Posterior vena cava (tissue), 2 donors: Measurements from ENCODE around the gene LARP1. TPM values are rescaled to one million over a fixed set of nuclear protein-coding genes. Genes with fewer than 3 reads are reported as not detected.

Experiments used
- DNase-seq: peaks from one replicate; pipeline ENCODE4 v3.0.0-alpha.2; 2020; ENCODE audit warnings: low spot score
- intact Hi-C, 2 donors: fragments of 100-400 bp; cut with DNase I; formaldehyde crosslinking; loops; one replicate each; pipeline versions ENCODE4 v1.14.1 to v1.14.2; 2022 to 2023
- long read RNA-seq, 2 donors: library from polyadenylated mRNA; unstranded; transcript quantifications; one replicate each; pipeline ENCODE4 v2.0.0, GENCODE V29; 2020 to 2021
- total RNA-seq, 2 donors: library from RNA; stranded (reverse); fragmentation: NEBNext Ultra II Directional; extraction: Animal tissue kit (Norgen Biotek cat#: 25700); gene quantifications; one replicate each; pipeline ENCODE4 v1.2.1, GENCODE V29; 2021
- donor health status: DM: yes; HTN: yes; CAD: no.
- donor health status: DM: yes; HTN: yes; CAD: no.

LARP1 gene
- 100 to 1,000 TPM; 111 to 128 TPM for total RNA-seq
- long read RNA-seq, donor 1, partial matches to known transcripts = 11 of 52 reads
- long read RNA-seq, donor 1, other reads (novel, unspliced or antisense) = 40 of 52 reads
- long read RNA-seq, donor 2, partial matches to known transcripts = 10 of 83 reads
- long read RNA-seq, donor 2, other reads (novel, unspliced or antisense) = 71 of 83 reads

DNA sequence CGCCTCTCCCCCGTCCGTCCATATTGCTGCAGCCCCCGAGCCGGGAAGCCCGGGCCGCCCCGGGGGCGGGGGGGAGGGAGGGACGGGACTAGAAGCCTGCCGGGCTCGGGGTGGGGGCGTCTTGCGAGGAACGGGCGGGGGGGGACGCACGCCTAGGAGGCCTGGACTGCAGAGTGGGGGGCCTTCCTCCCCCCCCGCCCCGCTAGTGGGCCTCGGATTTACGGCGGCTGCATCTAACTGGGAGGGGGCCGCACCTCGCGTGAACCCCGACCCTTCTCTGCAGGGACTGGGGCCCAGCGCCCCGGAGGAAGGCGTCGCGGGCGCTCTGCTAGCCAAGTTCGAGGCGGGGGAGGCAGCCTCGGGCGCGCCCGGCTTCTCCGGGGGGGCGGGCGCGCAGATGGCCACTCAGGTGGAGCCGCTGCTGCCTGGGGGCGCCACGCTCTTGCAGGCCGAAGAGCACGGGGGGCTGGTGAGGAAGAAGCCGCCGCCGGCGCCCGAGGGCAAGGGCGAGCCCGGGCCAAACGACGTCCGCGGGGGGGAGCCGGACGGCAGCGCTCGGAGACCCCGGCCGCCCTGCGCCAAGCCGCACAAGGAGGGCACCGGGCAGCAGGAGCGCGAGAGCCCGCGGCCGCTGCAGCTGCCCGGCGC lies at the start of gene LARP1:
LARP1 (plus strand) TSS at position 17 of the 648 bp plus-strand sequence; CDS start at position 398, 381 bp downstream.
- DNase-seq = peak; percentile 85
- intact Hi-C loops = loop anchor here (5.0 to 10.0 kb wide), 2 partner anchors 71 to 102 kb away; partner anchors contain the start of gene CNOT8 (in 1 of the 2)

GRCh38 chr5:154706416-154706815 lies 48.8 kb upstream of the LARP1 start:
- intact Hi-C loops = no loop called here
- DNase-seq = no peak

DNA sequence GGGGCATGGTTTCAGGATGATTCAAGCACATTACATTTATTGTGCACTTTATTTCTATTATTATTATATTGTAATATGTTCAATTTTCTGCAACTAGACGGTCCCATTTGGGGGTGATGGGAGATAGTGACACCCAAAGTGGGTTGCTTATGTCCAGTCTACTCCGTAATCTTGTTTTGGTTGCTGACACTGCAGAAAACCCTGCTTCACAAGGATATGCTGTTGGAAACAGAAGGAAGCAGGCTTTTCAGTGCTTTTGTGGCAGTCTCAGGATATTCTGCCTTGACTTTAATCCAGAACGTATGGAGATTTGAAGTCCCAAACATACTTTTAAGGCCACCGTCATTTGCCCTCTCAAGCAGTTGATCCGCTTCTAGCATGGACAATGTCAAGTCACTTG lies 47.5 kb upstream of the LARP1 start:
- intact Hi-C loops = no loop called here

DNA sequence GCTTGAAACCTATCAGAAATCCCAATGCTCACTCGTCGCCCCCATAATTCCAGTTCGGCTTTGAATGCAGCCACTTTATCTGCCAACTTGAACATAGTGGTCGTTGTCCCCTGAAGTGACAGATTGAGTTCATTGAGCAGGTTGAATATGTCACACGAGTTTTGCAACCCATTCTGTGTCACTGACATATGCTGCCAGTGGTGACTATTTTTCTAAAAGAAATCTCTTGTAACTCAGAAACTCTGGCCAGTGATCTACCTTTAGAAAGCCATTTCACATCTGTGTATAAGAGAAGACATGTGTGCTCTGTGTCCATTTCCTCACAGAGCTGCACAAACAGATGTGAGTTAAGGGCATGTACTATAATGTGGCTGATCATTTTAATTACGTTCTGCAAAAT lies 47.0 kb upstream of the LARP1 start:
- intact Hi-C loops = no loop called here
- no peak for DNase-seq

More for the DNA sequence above, 47.5 kb upstream of the LARP1 start:
- no peak for DNase-seq

DNA sequence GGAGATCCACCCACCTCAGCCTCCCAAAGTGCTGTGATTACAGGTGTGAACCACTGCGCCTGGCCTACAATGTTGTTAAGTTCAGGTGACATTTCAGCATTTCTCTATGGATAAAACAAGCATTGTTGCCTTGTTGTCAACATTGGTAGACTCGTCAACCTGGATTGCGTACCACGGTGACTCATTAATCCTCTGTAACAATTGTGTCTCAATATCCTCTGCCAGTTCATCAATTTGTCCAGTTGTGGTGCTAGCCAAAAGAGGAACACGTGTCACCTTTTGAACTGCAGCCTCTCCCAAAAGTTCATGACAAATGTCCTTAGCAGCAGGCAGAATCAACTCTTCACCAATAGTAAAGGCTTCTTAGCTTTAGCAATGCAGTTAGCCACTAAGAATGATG lies 46.3 kb upstream of the LARP1 start:
- DNase-seq = no peak
- intact Hi-C loops = no loop called here

DNA sequence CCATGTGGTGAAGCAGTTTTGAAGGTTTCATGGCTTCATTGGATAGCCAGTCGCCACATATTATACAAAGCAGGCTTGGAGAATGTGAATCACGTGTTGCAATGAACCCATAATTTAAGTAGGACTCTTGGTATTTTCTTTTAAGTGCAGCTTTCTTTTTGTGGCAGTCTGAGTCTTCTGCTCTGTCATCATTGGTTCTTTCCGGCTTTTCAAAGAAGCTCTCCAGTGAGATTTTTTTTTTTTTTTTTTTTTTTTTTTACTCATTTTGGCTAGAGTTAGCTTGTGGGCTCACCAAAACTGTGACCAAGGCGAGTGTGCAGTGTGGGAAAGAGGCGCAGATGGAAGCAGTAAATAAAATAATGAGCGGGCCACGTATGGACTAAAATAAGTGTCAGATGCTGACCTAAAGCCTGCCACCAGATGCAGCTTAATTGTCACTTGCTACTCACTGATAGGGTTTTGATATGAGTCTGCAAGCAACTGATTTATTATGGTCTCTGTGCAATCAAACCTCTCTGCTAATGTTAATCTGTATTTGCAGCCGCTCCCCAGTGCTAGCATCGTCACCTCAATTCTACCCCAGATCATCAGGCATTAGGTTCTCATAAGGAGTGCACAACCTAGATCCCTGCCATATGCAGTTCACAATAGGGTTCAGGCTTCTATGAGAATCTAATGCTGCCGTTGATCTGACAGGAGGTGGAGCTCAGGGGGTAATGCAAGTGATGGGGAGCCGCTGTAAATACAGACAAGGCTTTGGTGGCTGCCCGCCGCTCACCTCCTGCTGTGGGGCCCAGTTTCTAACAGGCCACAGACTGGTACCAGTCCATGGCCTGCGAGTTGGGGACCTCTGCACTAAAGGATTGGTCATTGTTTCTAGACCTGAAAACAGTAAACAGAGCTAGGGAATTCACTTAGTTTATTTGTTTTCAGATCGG lies 45.5 kb upstream of the LARP1 start:
- DNase-seq = no peak
- intact Hi-C loops = no loop called here

GRCh38 chr5:154712518-154713437 lies 42.4 kb upstream of the LARP1 start:
- intact Hi-C loops = no loop called here
- no peak for DNase-seq

DNA sequence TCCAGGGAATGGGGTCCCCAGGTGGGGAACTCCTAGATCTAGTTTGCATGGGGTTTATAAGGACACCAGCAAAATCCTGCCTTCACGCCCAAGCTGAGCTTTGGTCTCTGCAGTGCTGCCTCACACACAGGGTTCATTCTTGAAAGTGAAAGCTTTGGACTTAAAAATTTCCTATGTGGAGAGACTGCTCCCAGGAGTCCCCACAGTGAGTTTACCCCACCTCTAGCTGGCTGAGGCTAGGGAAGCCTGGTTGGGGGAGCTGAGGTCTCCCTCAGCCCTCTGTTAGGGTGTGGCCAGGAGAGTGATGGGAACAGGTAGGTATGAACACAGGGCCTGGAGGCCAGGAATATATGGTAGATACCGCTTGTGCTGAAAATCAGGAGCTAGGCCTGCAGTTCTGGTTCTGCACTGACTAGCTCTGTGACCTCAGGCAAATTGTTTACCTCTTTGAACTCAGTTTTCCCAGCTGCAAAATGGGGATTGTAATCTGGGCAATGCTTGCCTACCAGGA lies 41.5 kb upstream of the LARP1 start:
- DNase-seq = no peak
- intact Hi-C loops = no loop called here

DNA sequence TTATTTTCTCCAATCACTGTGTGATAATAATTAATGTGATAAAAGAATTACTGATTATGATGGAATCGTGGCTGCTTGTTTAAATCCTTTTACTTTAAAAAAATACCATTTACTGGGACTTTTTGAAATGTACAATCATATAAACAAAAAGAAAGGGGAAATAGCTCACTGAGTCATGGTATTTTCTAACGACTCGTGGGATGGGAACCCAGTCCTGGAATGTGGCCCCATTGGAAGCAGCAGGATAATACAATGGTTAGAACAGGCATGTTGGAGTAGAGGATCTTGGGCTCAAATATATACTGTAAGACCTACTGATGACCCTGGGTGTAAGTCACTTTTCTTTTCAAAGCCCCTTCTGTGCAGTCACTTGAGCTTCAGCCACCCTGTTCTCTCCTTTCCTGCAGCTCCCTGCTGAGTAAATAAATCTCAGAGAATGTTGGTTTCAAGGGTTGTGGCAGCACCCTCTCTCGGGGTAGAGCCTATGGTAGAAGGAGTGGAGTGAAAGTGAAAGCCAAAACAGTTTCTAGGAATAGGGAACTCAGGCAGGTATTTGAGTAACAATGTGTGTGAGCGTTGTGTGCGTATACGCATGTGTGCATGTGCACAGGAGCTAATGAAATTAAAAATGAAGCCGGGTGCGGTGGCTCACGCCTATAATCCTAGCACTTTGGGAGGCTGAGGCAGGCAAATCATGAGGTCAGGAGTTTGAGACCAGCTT lies 40.8 kb upstream of the LARP1 start:
- no peak for DNase-seq
- intact Hi-C loops = no loop called here

DNA sequence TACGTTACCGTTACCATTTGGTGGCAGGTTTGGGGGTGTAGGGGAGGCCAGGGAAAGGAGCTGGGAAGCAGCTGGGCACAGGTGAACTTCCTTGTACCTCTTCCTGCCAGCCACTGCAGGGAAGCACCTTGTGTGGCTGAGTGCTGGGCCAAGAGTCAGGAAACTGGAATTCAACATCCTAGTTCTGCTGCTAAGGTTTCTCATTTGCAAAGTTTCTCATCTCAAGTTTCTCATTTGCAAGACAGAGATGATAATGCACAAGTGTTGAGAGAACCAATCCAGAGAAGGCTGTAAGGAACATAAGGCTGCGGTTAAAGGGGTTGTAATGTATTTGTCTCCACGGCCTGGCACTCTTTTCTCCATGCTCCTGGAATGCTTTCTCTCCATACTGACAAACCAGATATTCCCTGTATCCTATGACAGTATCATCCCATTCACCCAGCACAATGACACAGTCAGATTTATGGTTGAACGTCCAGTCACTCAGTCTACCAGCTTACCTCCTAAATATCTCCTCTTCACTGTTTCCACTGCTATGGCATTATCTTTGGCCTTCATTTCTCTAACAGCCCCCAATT lies 33.6 kb upstream of the LARP1 start:
- no peak for DNase-seq
- intact Hi-C loops = no loop called here

DNA sequence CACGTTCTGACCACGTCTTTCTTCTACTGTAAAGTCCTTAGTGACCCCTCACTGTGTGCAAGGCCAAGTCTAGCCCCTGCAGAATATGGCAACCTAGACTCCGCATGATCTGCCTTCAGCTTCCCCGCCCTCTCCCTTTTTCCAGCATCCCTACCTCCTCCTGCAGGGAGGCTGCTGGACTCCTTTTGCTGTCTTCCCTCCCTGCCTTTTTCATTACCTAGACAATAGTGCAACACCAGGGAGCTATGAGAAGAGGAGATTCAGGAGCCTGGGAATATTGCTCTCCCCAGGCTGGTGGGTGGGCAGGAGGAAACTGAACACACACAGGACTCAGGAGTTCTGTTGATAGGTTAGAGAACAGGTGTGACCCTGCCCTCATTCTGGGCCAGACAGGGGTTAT lies 33.1 kb upstream of the LARP1 start:
- intact Hi-C loops = no loop called here
- DNase-seq = no peak

GRCh38 chr5:154722936-154723335 lies 32.2 kb upstream of the LARP1 start:
- intact Hi-C loops = no loop called here
- no peak for DNase-seq

DNA sequence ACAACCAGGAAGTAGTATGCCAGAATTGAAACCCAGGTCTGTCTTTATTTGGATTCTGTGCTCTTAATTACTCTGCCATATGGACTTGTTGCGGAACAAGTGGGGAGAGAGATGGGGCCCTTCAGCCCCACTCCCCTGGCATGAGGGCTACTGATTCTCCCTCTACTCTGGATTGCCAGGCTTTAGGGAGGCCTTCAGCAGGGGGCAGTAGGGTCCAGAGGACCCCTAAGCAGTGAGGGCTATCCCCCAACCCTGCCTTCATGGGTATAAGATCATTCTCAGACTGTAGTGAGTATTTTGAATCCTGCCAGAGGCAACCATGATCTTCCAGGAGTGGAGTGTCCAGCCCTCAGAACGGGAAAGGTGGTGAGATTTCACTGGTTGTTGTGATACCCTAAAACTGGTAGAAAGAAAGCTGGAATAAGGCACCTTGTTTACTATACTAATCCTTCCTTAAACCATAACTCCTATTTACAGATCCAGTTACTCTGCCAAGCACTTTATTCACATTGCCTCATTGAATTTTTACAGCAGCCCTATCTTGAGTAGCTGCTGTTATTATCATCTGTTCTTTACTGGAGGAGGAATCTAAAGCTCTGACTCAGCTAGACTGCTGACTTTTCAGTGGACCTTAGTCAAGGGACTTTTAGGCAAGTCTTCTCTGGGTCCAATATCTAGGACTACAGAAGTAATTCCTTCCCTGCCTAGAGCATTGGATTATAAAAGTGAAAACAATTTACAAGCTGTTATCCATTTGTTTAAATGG lies 31.3 kb upstream of the LARP1 start:
- no peak for DNase-seq
- intact Hi-C loops = no loop called here

GRCh38 chr5:154727361-154727760 lies 27.8 kb upstream of the LARP1 start:
- intact Hi-C loops = no loop called here

GRCh38 chr5:154728939-154729588 lies 26.1 kb upstream of the LARP1 start:
- no peak for DNase-seq
- intact Hi-C loops = loop anchor here in 1 of 2 donors (2.0 kb wide), 1 partner anchor 18 kb away; no protein-coding TSS in a partner anchor

More at GRCh38 chr5:154727361-154727760, 27.8 kb upstream of the LARP1 start:
- no peak for DNase-seq

- no peak for DNase-seq
- intact Hi-C loops = loop anchor here in 1 of 2 donors (1.0 to 2.0 kb wide), 2 partner anchors 17 to 25 kb away; no protein-coding TSS in a partner anchor
These were observed 25.6 kb upstream of the LARP1 start for GRCh38 chr5:154729613-154730012.
